ENCODE data around the gene RAB3C. TPM values are rescaled to one million over a fixed set of nuclear protein-coding genes. Genes with fewer than 3 reads are reported as not detected.

The RAB3C gene
- total RNA-seq, 1 donor from 2014 or later = 2.5 TPM

GRCh38 chr5:58886315-58887207, 303.7 kb downstream of the RAB3C start:
- no peak for DNase-seq (ENCODE audit: extremely low spot score in 2 of 2)
- H3K4me1 ChIP-seq = peaks cover 10% of the 10 kb centered on the region
- H3K27ac ChIP-seq = no peak overlapping the region
- intact Hi-C loops (cut with DNase I) = loop anchor here (2.0 to 10.0 kb wide), 2 partner anchors 122 to 288 kb away; no protein-coding TSS in a partner anchor
- H3K4me3 ChIP-seq = no peak overlapping the region
- no peak for TF ChIP-seq POLR2AphosphoS5 (IDR thresholded peaks at IDR 0.05; ENCODE audit: insufficient read depth in 1 of 2, low read depth in 1 of 2)
- TF ChIP-seq CTCF (IDR thresholded peaks at IDR 0.05) = peak; percentile 81 to 85 (median 81)
- H3K27me3 ChIP-seq = no peaks in the 10 kb centered on the region
- no peaks in the 10 kb centered on the region for H3K9me3 ChIP-seq
- H3K36me3 ChIP-seq = no peaks in the 10 kb centered on the region

GRCh38 chr5:58887311-58887710, 304.4 kb downstream of the RAB3C start:
- no peaks in the 10 kb centered on the region for H3K9me3 ChIP-seq
- DNase-seq (ENCODE audit: extremely low spot score in 2 of 2) = no peak
- no peak overlapping the region for H3K27ac ChIP-seq
- H3K4me3 ChIP-seq = no peak overlapping the region
- TF ChIP-seq POLR2A (IDR thresholded peaks at IDR 0.05) (no peak), CTCF (IDR thresholded peaks at IDR 0.05) (no peak), POLR2AphosphoS5 (IDR thresholded peaks at IDR 0.05; ENCODE audit: insufficient read depth in 1 of 2, low read depth in 1 of 2) (no peak)
- intact Hi-C loops (cut with DNase I) = loop anchor here (2.0 to 10.0 kb wide), 2 partner anchors 121 to 287 kb away; no protein-coding TSS in a partner anchor
- peaks cover 13% of the 10 kb centered on the region for H3K4me1 ChIP-seq
- H3K27me3 ChIP-seq = no peaks in the 10 kb centered on the region
- H3K36me3 ChIP-seq = no peaks in the 10 kb centered on the region

GRCh38 chr5:58887721-58888409, 305.0 kb downstream of the RAB3C start:
- no peaks in the 10 kb centered on the region for H3K36me3 ChIP-seq
- peak in 1 of 2 donors; percentile 58 for TF ChIP-seq POLR2AphosphoS5 (IDR thresholded peaks at IDR 0.05; ENCODE audit: insufficient read depth in 1 of 2, low read depth in 1 of 2)
- TF ChIP-seq POLR2A (IDR thresholded peaks at IDR 0.05) = no peak
- peaks cover 13% of the 10 kb centered on the region for H3K4me1 ChIP-seq
- no peak for DNase-seq (ENCODE audit: extremely low spot score in 2 of 2)
- H3K27me3 ChIP-seq = no peaks in the 10 kb centered on the region
- no peaks in the 10 kb centered on the region for H3K9me3 ChIP-seq
- peak overlapping the region; percentile 23 for H3K27ac ChIP-seq
- no peak overlapping the region for H3K4me3 ChIP-seq
- intact Hi-C loops (cut with DNase I) = loop anchor here (2.0 to 10.0 kb wide), 2 partner anchors 121 to 287 kb away; no protein-coding TSS in a partner anchor

GRCh38 chr5:58890265-58890664, 307.4 kb downstream of the RAB3C start:
- H3K9me3 ChIP-seq = no peaks in the 10 kb centered on the region
- TF ChIP-seq POLR2AphosphoS5 (IDR thresholded peaks at IDR 0.05; ENCODE audit: insufficient read depth in 1 of 2, low read depth in 1 of 2) = no peak
- no peak for TF ChIP-seq POLR2A (IDR thresholded peaks at IDR 0.05)
- no peak for TF ChIP-seq CTCF (IDR thresholded peaks at IDR 0.05)

GRCh38 chr5:58890701-58891085, 307.8 kb downstream of the RAB3C start:
- peaks cover 13% of the 10 kb centered on the region for H3K4me1 ChIP-seq
- no peaks in the 10 kb centered on the region for H3K9me3 ChIP-seq
- no peaks in the 10 kb centered on the region for H3K36me3 ChIP-seq
- DNase-seq (ENCODE audit: extremely low spot score in 2 of 2) = no peak
- no peak overlapping the region for H3K4me3 ChIP-seq
- H3K27me3 ChIP-seq = no peaks in the 10 kb centered on the region
- intact Hi-C loops (cut with DNase I) = no loop called here
- TF ChIP-seq CTCF (IDR thresholded peaks at IDR 0.05) (no peak), POLR2A (IDR thresholded peaks at IDR 0.05) (no peak), POLR2AphosphoS5 (IDR thresholded peaks at IDR 0.05; ENCODE audit: insufficient read depth in 1 of 2, low read depth in 1 of 2) (no peak)
- H3K27ac ChIP-seq = peak overlapping the region; percentile 49

More at GRCh38 chr5:58890265-58890664, 307.4 kb downstream of the RAB3C start:
- H3K36me3 ChIP-seq = no peaks in the 10 kb centered on the region
- H3K27ac ChIP-seq = no peak overlapping the region
- DNase-seq (ENCODE audit: extremely low spot score in 2 of 2) = no peak
- H3K4me3 ChIP-seq = no peak overlapping the region
- peaks cover 13% of the 10 kb centered on the region for H3K4me1 ChIP-seq
- intact Hi-C loops (cut with DNase I) = no loop called here
- H3K27me3 ChIP-seq = no peaks in the 10 kb centered on the region

Measured in vagina (tissue), 2 donors.